Skin epidermis (tissue), 12 donors: Measurements from ENCODE around the gene HDAC11.
A peak's percentile ranks its signal among the peaks of the same experiment; 100 is the strongest.
"Not testable (repeated sequence)": the region's sequence is repeated elsewhere in the genome, so short reads cannot be mapped to it uniquely, and the experiment has no call there.

Experiments
- H3K27ac ChIP-seq, 21 experiments: fragments of 200-600 bp; sonication (generic) in 11 of 21; one replicate each; pipeline ENCODE4 v1.5.0; 2020; ENCODE audit warnings: mild to moderate bottlenecking in 3 of 21, inconsistent platforms in 2 of 21, moderate library complexity in 2 of 21
- H3K4me3 ChIP-seq, 7 experiments: fragments of 200-600 bp; sonication (generic) in 2 of 7; one replicate each; pipeline ENCODE4 v1.5.0; 2020; ENCODE audit warnings: inconsistent platforms in 2 of 7, mild to moderate bottlenecking in 2 of 7, moderate library complexity in 1 of 7

HDAC11 gene

DNA sequence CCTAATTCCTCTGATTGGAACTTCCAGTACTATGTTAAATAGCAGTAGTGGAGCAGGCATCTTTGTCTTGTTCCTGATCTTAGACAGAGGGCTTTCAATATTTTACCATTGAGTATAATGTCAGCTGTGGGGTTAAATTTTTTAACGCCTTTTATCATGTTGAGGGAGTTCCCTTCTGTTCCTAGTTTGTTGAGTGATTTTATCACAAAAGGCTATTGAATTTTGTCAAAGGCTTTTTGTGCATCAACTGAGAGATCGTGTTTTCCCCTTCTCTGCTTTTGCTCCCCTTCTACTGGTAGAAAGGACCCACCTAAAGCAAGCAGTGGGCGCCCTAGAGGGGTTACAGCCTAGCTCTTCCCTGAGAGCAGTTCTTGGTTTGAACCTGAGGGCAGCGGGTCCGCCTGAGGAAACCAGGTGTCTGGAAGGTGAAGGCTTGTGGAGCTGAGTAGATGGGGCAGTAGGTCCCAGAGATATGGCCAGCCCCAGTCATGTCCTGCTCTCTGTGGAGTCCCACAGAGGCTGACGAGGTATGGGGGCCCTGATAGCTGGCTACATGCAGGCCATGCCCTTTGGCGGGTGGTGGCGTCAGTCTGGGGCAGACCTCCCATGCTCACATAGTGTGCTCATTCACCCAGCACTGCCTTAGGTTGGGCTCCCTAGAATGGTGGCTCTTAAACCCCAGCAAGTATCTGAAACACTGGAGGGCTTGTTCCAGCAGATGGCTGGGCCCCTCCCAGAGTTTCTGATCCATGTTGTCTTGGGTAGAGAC, 11.3 kb downstream of the HDAC11 start:
- Histone ChIP-seq H3K27ac (no peak overlapping the region), H3K4me3 (no peak overlapping the region)

DNA sequence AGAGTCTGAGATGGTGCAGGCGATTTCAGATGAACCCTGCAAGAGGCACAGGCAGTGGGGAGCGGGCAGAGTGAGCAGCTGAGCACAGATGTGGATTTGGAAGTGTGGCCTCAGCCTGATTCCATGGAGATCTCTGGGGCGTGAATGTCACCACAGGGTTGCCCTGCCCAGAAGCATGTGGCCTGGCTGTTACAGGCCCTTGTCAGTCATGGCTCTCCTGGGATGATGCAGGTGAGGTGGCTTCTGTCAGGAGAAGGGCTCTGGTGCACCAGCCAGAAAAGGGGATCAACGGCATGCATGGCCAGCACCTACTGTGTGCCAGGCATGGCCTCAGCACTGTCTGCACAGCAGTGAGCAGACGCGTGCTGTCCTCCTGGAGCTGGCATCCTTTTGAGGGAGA, 11.9 kb downstream of the HDAC11 start:
- Histone ChIP-seq H3K4me3 (no peak overlapping the region), H3K27ac (no peak overlapping the region)

- no peak overlapping the region for H3K4me3 ChIP-seq
- H3K27ac ChIP-seq: no peak overlapping the region
Measured at GRCh38 chr3:13492976-13493866, 13.1 kb downstream of the HDAC11 start.

GRCh38 chr3:13493867-13494441, 13.8 kb downstream of the HDAC11 start:
- H3K27ac ChIP-seq: no peak overlapping the region

DNA sequence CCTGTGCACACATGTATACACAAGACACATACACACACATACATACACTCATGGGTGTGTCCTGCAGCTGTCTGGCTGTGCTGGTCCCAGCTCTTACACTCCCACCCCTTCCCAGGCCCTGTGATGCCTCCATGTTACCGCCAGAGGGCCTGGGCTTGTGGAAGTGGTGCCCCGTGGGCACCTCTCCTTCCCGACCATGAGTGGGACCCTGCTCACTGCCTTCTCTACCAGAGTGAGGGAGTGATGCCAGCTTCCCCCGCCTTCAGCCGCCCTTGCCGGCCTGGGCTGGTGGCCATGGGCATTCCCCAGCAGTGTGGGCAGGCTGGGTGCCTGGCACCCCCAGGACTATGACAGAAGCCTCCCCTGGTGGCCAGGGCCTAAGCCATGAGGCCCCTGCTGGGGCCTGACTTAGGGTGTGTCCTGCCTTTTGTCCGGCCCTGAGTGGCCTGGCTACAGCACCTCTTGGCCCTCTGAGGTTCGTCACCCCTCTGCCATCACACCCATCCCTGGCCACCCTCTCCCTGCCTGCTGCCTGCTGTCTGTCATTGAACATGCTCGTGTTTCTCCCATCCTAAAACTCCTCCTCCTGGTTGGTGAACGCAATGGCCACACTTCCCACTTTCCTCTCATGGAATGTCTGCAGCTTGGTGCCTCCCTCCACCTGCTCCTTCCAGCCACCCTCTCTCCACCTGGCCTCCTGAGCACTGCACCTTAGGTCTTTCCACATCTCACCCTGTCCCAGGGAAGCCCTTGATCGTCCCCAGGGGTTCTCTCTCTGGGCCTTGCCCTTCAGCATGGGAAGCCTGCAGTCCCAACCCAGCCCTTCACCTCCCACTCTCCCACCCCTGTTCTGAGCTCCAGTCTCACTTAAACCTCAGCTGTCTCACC, 14.6 kb downstream of the HDAC11 start:
- Histone ChIP-seq H3K4me3 (no peak overlapping the region), H3K27ac (no peak overlapping the region)

More at GRCh38 chr3:13493867-13494441, 13.8 kb downstream of the HDAC11 start:
- H3K4me3 ChIP-seq: no peak overlapping the region

GRCh38 chr3:13495351-13495813, 15.3 kb downstream of the HDAC11 start:
- Histone ChIP-seq H3K4me3 (no peak overlapping the region), H3K27ac (no peak overlapping the region)

GRCh38 chr3:13495921-13496723, 16.0 kb downstream of the HDAC11 start:
- peak overlapping the region in 4 of 21 experiments; percentile 19 to 69 (median 26) for H3K27ac ChIP-seq
- H3K4me3 ChIP-seq: no peak overlapping the region

GRCh38 chr3:13496879-13497278, 16.8 kb downstream of the HDAC11 start:
- Histone ChIP-seq H3K27ac (peak overlapping the region in 5 of 21 experiments; percentile 11 to 69 (median 20)), H3K4me3 (no peak overlapping the region)

DNA sequence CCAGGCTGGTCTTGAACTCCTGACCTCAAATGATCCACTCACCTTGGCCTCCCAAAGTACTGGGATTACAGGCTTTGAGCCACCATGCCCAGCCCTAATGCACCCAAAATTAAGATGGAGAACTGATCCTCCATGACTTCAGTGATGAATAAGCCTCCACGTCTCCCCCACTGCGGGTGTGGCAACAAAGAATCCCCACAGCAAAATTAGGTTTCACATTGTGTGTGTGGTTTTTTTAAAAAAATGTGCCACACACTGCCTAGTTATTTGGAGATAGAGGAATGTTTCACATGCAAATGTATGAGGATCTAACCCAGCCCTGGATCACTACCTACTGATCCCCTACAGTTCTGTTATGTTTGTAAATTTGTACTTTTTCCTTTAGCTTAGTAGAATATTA, 17.3 kb downstream of the HDAC11 start:
- Histone ChIP-seq H3K27ac (no peak overlapping the region), H3K4me3 (no peak overlapping the region)

DNA sequence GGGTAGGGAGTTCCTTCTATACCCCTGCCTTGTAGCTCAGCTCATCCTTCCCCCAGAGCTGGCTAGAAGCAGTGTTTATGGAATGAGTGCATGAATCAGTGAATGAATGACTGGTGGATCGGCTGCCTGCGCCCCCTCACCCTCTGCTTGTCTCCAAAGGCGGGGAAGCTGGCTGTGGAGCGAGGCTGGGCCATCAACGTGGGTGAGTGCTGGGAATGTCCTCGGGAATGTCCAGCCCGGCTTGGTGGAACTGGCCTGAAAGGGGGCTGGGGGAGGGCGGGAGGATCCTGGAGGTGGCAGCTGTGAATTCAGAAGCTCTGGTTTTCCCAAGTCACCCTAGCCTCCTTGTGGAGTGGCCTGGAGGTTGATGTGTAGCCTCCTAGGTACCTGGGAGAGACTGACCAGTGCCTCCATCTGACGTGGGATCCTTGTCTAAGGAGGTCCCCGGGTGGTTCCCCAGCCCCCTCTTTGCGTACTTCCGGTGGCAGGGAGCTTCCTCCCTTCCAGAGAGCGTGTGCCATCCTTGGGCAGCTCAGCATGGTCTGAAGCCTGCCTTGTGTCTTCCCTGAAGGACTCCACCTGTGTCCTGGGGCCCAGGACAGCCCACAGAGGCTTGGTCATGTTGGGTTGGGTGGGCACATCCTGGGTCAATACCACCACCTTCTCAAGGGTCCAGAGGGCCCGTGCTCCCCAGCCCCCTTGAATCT, 18.4 kb downstream of the HDAC11 start:
- Histone ChIP-seq H3K4me3 (no peak overlapping the region), H3K27ac (no peak overlapping the region)

DNA sequence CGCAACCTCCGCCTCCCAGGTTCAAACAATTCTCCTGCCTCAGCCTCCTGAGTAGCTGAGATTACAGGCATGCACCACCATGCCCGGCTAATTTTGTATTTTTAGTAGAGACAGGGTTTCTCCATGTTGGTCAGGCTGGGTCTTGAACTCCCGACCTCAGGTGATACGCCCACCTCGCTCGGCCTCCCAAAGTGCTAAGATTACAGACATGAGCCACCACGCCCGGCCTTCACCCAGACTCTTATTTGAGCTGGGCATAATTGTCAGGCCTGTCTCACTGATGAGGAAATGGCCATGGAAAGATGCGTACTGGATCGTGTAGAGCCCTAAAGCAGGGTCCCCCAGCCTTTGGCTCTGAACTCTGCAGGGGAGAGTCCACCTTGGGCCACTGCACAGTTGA, 19.1 kb downstream of the HDAC11 start:
- H3K4me3 ChIP-seq, H3K27ac ChIP-seq: not testable (repeated sequence)

DNA sequence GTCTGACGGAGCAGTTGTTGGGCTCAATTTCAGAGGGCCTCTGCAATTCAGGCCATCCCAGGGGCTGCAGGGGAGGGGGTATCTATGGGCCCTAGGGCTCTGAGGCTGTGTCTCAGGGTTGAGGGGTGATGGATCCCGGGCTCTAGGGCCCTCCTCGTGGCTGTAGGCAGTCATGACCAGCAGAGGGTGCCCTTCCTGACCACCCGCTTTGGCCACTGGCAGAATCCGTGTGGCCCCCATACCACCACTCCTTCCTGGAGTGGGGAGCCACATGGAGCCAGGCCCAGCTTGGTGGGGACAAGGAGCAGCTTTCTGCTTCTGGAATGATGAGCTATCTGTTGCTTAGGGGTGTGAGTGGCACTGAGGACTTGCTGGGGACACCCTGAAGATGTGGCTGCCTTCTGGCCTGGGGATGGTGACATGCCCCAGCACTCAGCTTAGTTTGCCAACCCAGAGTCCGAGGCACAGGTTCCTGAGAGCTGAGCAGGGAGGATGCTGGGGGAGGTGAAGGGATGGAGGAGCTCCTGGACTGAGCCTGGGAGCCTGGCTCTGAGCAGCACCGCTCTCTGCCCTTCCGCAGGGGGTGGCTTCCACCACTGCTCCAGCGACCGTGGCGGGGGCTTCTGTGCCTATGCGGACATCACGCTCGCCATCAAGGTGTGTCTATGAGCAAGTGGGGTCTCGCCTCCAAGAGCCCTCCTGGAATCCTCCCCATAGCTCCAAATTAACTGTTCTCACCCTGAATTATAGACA, 20.2 kb downstream of the HDAC11 start:
- Histone ChIP-seq H3K27ac (peak overlapping the region in 1 of 21 experiments; percentile 6), H3K4me3 (no peak overlapping the region)

DNA sequence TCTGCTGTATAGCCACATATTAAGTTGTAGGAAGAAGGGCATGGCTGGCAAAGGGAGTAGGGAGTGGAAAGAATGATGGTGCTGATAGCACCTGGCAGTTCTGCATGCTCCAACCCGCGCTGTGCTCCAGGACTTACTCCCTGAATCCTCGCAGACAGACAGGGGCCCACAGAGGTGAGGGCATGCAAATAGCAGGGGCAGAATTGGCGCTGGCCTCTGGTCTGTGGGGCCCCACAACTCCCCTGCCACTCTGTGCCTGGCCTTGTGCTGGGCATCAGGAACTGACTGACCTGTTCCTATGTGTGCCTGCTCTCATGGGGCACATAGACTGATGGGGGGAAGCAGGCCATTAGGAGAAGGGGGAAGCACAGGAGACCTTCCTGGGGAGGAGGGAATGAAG, 20.9 kb downstream of the HDAC11 start:
- Histone ChIP-seq H3K27ac (no peak overlapping the region), H3K4me3 (no peak overlapping the region)

- H3K4me3 ChIP-seq: no peak overlapping the region
Measured at GRCh38 chr3:13501521-13501920, 21.4 kb downstream of the HDAC11 start.

DNA sequence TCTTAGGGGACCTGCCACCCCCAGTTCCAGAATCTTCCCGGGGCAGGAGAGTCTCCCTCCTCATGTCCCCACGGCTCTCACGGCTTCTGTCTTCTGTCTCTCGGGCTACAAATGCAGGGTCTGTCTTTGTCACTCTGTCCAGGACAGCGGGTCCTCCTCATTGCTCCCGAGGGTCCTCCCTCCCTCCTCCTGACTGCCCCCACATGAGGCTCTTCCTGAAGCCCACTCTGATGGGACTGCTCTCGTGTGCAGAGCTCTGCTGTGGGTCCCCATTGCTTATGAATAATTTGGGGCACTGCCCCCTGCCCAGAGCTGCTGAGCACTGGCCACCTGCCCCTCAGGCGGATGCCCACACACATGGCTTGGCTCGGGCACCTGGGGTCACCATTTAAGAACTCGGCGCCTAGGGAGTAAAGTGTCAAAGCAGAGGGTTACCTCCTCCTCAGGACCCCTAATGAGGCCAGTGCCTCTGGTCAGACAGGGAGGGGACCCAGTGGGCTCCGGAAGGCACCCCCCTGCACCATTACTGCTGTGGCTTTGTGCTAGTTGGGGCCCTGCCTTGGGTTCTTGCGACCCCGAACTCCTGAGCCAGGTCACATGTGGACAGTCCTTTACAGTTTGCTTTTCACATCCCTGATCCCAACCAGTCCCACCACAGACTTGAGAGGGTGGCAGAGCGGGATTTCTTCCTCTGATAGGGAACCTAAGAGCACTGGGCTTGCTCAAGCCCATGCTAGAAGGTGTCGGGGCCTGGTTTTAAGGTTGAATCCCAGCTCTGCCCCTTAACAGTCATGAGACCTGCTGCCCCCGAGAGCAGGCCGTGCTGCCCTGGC, 22.1 kb downstream of the HDAC11 start:
- Histone ChIP-seq H3K4me3 (no peak overlapping the region), H3K27ac (no peak overlapping the region)

More at GRCh38 chr3:13501521-13501920, 21.4 kb downstream of the HDAC11 start:
- no peak overlapping the region for H3K27ac ChIP-seq

- no peak overlapping the region for H3K4me3 ChIP-seq
Measured at GRCh38 chr3:13502791-13503060, 22.6 kb downstream of the HDAC11 start.

More at GRCh38 chr3:13502791-13503060, 22.6 kb downstream of the HDAC11 start:
- H3K27ac ChIP-seq: no peak overlapping the region
